HG02970 (cell line): Measurements from ENCODE around the gene TNFAIP2.
A peak's percentile ranks its signal among the peaks of the same experiment; 100 is the strongest.

Source experiments
- ATAC-seq: cut with Tn5 transposase; IDR thresholded peaks from one replicate; pipeline ENCODE4 v1.9.1; 2021; ENCODE audit warnings: mild to moderate bottlenecking, moderate library complexity, moderate number of reproducible peaks; ENCODE audit not compliant: unreplicated experiment, low FRiP score

Gene TNFAIP2

DNA sequence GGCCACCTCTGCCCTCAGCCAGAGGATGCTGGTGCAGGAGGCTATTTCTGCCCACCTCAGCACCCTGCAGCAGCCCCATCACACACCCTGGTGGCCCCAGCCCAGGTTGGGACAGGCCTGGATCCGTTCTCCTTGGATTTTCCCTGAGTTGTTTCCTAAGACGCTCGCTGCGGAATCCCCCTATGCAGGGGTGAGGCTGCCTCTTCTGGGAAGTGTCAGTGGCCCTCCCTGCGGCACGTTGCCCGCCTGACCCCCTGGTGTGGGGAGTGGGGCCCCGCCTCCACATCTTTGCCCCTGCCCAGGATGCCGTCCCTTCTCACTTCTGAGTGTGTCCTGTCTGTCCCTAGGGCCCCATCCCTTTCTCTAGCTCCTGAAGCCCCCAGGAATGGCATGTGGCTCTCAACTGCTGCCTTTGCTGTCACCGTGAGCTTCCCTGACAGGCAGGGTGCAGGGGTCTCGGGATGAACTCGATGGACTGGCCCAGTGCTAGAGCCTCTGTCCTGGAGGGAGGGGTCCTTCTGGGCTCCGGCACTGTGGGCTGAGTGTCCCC, 29.3 kb upstream of the TNFAIP2 start:
- ATAC-seq, result no peak

DNA sequence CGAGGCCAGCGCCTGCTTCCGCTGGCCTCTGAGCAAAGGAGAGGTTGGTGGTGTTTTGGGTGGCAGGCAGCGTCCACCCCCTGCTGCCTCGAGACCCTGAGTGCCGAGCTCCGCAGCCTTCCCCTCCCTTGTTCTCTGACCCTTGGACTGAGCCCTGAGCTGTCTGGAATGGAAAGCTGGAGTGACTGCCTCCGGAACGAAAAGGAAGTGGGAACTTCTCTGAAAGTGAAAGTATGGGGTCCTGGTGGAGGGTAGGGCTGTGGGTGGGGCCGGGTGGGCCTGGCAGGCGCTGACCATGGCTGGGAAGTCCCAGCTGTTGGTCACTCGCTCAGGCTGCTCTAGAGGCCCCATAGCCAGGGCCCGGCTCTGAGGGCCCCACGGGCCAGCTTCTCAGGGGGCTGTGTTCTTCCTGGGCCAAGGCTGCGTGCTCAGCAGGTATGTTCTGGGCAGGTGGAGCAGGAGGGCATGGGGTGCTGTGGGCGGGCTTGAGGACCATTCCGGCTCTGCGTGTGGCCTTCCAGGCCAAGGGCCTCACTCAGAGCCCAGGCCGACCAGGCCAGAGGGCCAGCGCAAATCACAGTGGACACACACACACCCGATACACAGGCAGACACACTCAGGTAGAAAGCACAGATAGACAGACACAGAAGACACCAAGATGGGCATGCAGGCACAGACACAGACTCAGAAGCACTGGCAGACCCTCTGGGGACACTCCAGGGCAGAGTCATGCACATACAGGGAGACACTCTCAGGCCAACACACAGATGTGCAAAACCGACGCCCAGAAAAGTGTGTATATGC, 28.7 kb upstream of the TNFAIP2 start, which contains the start of gene EXOC3L4:
TSS of gene EXOC3L4 (plus strand) at position 320 of the 804 bp plus-strand sequence. CDS start 5,495 bp downstream, outside the sequence.
- no peak for ATAC-seq

DNA sequence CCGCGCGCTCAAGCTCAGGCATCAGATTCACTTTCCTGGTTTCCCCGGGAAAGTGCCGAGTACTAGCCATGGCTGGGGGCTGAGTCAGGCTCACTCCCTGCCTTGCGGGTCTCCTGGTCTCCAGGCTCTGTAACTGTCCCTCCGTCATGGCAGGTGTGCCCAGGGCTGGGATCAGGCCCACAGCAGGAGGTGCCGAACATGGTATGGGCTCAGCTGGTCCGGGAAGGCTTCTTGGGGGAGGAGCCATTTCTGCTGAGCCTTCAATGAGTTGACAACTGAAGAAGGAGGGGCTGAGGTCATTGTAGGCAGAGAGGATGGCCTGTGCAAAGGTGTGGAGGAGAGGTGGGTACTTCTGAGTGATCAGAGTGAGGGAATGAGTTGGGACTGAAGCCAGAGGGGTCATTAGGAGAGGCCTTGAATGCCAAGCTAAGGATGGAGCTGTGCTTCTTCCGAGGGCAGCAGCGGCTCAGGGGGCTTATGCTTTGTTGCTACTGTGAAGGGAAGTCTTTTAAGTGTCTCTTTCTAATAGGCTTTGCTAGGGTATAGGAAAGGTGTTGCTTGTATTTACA, 28.0 kb upstream of the TNFAIP2 start:
- no peak for ATAC-seq

- no peak for ATAC-seq
Measured at GRCh38 chr14:103096387-103096786, 26.9 kb upstream of the TNFAIP2 start.

DNA sequence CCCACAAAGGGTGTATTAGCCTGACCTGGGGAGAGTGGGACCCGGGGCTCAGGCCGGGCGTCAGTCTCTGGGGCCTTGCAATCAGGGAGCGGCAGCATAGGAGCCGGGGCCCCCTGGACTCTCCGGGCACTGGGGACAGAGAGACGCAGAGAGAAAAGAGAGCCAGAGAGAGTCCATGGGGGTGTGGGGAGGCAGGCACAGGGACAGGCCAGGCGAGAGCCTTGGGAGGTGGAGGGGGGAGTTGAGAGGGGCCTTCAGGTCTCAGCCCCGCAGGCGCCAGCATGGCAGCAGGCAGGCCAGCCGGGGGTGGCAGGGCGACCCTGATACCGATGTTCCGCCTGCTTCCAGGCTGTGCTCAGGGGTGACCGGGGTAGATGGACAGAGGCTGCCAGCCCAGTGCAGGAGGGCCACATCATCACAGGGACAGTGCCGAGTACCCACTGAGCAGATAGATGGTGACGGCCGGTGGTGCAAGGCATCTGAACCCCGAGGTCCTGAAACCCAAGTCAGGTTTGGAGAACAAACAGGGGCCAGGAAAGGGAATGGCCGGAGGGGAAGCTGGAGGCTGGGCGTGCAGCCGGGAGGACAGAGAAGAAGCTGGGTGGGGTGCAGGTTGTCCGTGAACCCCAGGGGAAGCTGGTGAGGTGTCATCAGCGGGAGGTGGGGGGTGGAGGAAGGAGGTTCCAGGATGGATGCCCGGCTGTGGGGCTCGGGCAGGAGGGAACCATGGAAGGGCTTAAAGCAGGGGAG, 25.8 kb upstream of the TNFAIP2 start:
- no peak for ATAC-seq

GRCh38 chr14:103097994-103098957, 25.0 kb upstream of the TNFAIP2 start:
- no peak for ATAC-seq

GRCh38 chr14:103099081-103099732, 24.1 kb upstream of the TNFAIP2 start:
- no peak for ATAC-seq

- no peak for ATAC-seq
Measured at GRCh38 chr14:103099733-103100280, 23.5 kb upstream of the TNFAIP2 start.

GRCh38 chr14:103100281-103101121, 22.8 kb upstream of the TNFAIP2 start:
- no peak for ATAC-seq

DNA sequence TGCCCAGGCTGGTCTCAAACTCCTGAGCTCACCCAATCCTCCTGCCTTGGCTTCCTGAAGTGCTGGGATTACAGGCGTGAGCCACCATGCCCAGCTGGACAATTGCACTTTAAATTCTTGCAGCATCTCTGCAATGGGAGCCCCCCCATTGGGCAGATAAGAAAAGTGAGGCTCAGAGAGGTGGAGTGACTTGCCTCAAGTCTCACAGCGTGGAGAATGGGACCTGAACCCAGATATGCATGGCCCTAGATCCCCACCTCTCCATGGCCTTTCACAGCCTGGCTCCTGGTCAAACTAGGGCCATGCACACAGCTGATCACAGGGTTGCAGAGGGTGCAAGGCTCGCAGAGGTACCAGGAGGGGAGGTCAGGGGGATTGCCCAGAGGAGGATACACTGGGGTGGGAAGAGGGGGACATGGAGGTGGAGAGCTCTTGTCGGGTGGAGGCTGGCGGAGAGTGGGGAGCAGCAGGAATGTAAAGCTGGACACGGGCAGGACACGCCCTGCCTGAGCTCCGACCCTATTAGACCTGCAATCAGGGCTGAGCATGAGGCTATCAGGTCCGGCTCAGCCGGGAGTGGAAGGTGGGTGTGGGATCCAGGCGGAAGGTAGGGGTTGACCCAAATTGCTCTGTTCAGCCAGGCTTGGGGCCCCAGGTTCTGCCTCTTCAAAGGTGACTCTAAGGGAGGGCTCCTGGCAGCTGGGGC, 21.9 kb upstream of the TNFAIP2 start:
- ATAC-seq, result no peak

- no peak for ATAC-seq
Measured at GRCh38 chr14:103101963-103102688, 21.1 kb upstream of the TNFAIP2 start.

- no peak for ATAC-seq
Measured at GRCh38 chr14:103102689-103103260, 20.5 kb upstream of the TNFAIP2 start.

- no peak for ATAC-seq
Measured at GRCh38 chr14:103103461-103104388, 19.5 kb upstream of the TNFAIP2 start.

DNA sequence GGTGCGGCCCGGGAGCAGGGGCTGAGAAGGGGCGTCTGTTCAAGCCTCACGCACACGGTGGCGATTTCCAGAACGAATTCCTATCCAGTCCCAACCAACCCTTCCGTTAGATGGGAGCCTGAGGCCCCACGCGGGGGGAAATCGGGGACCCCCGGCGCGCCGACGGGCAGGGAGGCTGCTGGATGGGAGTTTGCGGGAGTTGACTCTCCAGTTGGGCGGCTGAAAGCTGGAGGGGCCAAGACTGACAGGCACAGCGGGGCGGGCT, 18.9 kb upstream of the TNFAIP2 start:
- ATAC-seq, result no peak

- ATAC-seq, result peak; percentile 47
Measured at GRCh38 chr14:103104654-103105452, 18.4 kb upstream of the TNFAIP2 start.
